Activated CD4-positive, alpha-beta T cell treated with anti-CD3 and anti-CD28 coated beads, Interleukin-2, amount 50 U/mL, for 24 hours (primary cell): ENCODE measurements around the gene PLXNA1.
A peak's percentile ranks its signal among the peaks of the same experiment; 100 is the strongest.

Experiments used
- DNase-seq, 2 donors: peaks; one replicate each; pipeline ENCODE4 v3.0.0-alpha.2; 2020; ENCODE audit warnings: low read depth in 1 of 2, low spot score in 1 of 2

The PLXNA1 gene

DNA sequence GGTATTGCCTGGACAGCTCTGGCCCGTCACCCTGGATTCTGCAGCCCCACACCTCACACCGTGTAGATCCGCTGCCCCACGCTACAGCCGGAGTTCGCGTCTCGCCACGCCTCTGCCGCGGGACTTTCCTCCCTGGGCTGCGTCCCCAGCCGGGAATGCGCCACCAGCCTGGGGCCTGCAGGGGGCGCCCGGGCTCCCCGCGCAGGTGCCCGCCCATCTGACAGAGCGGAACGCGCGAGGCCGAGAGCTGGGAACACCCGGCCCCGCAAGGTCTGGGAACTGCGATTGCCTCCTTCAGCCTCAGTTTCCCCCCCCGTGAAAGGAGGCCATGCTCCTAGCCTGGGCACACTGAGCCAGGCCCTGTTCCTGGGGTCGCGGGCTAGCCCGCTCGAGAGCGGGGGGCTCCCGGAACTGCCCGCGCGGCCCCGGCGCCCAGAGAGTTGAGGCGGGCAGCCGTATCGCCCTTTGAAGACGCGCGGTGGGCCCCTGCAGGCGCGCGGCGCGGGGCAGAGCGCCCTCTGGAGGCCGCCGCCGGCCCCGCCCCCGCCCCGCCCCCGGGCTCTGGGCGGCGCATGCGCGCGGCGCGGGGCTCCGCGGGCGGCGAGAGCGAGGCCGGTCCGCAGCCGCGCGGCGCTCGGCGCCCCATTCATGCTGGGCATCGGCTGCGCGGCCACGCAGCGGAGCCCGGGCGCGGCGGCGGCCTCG is at the start of gene PLXNA1:
Gene PLXNA1 (plus strand): TSS at position 645 of the 705 bp plus-strand sequence. CDS start 5,479 bp downstream, outside the sequence.
- DNase-seq, result peak; percentile 82 to 83

DNA sequence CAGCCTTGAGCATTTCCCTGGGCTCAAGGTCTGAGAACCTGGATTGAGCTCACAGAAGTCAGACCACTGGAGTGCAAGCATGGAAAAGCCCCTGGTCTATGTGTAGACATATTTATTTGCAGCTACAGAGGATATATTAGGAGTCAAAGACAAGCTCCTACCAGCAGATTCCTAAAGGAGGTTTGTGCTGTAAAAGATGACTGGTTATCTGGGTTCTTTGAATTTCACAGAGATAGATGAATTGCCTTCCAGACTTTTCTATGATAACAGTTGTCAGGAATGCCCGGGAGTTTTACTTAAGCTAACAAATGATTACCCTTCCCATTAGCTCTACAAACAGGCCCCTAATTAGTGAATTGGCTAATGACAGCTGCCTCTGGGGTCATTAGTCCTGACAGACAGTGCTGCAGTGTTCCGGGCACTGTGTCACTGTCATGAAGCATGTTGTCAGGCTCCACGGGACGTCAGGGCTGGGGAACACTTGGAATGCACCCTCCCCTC is 48.8 kb upstream of the PLXNA1 start:
- DNase-seq, result no peak

GRCh38 chr3:126934991-126935390 is 47.9 kb upstream of the PLXNA1 start:
- DNase-seq, result no peak

GRCh38 chr3:126935756-126936509 is 47.0 kb upstream of the PLXNA1 start:
- no peak for DNase-seq

DNA sequence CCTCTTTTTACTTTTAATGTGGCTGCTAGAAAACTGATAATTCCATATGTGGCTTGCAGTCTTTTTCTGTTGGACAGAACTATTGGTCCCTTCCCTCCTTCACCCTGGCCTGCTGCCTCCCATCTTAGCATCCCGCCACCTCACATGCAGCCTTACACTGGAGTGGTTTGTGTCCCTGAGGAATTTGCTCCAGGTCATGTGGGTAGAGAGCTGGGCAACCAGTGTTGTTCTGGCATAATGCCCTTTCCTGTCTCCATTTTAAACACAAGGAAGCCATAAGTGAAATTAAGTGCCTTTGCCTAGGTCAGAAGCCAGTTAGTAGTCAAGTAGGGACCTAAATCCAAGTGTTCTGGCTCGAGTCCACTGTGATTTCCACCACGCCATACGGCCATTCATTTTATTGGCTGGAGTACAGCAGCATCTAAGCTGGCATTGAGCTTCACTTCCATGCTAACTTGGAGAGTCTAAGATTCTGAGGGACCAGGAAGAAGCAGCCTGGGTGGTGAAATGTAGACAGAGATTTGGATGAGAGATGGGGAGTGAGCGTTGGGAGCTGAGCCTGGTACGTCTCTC is 46.0 kb upstream of the PLXNA1 start:
- DNase-seq, result no peak

DNA sequence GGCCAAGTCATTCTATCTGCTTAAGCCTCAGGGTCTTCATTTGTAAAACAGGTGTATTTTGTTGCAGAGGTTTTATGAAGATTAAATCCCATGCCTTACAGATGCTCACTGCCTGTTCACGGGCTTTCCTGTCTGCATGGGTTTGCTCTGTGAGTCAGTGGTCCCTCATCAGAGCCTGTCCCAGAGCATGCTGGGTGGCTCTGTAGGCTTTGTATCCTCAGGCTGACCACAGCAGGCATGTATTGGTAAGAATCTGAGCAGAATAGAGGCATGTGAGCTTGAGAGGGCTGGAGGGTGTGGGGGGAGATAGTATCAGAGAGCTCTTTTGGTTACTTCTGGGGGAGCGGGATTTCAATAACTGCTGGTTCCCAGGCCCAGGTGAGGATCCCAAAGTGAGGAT is 45.4 kb upstream of the PLXNA1 start:
- no peak for DNase-seq

- DNase-seq, result no peak
Observed at GRCh38 chr3:126937973-126938372, 44.9 kb upstream of the PLXNA1 start.

- no peak for DNase-seq
Observed at GRCh38 chr3:126938520-126939337, 44.2 kb upstream of the PLXNA1 start.

GRCh38 chr3:126939338-126939718 is 43.6 kb upstream of the PLXNA1 start:
- no peak for DNase-seq

- no peak for DNase-seq
Observed at GRCh38 chr3:126939733-126940132, 43.2 kb upstream of the PLXNA1 start.

- DNase-seq, result no peak
Observed at GRCh38 chr3:126941721-126942270, 41.1 kb upstream of the PLXNA1 start.

GRCh38 chr3:126944089-126944965 is 38.6 kb upstream of the PLXNA1 start:
- no peak for DNase-seq

DNA sequence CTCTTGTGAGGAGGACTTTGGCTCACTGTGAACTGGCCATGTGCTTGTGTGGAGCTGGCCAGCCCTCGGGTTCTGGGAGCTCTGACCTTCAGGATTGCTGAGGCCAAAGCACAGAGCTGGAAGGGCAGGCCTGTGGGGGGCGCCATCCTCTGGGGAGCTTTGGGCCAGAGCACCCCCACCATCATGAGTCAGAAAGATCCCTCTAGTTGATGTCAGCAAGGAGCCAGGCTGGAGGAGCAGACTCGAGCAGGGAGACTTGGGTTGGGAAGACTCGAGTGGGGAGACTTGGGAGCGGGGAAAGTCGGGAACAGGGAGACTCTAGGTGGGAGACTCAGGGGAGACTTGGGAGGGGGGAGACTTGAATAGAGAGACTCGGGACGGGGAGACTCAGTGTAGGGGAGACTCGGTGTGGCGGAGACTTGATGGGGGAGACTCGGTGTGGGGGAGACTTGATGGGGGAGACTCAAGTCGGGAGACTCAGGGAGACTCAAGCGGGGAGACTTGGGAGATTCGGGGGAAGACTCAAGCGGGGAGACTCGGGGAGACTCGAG is 37.7 kb upstream of the PLXNA1 start:
- no peak for DNase-seq

DNA sequence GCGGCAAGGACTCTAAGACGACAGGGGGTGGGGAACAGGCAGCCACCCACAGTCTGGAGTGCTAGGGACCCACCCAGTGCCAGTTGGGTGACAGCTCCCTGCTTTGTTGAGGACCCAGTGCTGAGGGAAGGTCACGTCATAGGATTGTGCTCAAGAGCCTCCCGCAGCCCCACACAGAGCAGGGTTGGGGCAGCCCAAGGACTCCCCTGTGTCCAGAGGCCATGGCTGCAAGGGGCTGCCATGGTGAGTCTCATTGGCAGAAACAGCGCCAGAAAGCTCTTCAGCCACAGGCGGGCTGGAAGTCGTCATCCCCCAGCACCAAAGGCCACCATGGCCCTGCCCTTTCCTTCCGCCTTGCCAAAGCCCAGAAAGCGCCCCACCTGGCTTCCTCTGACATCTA is 37.0 kb upstream of the PLXNA1 start:
- DNase-seq, result no peak

GRCh38 chr3:126946405-126946804 is 36.5 kb upstream of the PLXNA1 start:
- DNase-seq, result no peak

DNA sequence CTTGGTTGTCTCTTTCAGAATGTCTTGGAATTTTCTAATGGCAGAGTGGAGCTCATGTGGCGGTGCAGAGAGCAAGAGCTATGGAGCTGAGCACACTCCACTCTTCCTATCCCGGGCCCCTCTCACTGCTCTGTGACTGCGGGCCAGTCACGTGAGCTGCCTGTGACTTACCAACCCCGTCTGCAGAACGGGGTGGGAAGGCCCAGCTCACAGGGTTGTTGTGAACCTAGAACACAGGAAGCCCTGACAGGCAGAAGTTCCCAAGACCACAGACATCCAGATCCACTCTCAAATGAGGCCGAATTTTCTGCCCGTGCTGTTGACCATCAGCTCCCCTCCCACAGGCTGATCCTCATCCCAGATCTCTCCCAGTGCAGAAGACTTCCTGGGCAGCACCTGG is 35.5 kb upstream of the PLXNA1 start:
- DNase-seq, result no peak

- DNase-seq, result no peak
Observed at GRCh38 chr3:126948980-126949535, 33.9 kb upstream of the PLXNA1 start.

- DNase-seq, result no peak
Observed at GRCh38 chr3:126951561-126951960, 31.4 kb upstream of the PLXNA1 start.

DNA sequence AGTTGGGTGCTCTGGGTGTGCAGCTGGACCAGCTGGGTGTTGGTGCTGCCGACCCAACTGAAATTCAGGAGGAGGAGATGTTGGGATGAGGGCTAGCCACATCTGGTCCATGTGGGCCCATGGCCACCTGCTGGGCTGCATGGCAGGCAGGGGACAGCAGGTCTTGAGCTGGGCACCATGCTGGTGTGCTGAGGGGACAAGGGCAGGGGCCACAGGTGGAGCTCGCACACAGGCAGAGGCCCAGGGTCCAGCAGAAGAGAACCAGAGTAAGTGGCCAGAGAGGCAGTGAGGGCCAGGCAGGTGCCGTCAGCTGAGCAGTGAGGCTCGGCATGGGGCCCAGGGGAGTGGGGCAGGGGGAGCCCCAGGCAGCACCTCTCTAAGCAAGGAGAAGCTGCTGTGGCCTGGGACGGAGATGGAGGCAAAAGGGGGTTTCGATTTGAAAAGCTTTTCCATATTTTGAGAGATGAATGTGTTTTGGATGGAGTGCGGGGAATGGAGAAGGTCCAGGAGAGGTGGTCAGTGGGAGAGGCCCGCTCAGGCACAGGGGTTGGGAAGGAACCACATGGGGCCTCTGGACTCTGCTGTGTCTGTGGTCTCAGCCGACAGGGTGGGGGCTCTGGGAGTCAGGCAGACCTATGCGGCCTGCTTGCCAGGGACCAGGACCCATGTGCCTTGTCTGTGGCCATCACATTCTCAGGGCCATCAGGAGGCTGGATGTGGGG is 30.5 kb upstream of the PLXNA1 start:
- no peak for DNase-seq
